Hepatic stellate cell (primary cell): ENCODE measurements around the gene TLE5.
A peak's percentile ranks its signal among the peaks of the same experiment; 100 is the strongest.
"Not testable (repeated sequence)": the region's sequence is repeated elsewhere in the genome, so short reads cannot be mapped to it uniquely, and the experiment has no call there.

ENCODE experiments used
- DNase-seq: peaks from one replicate; pipeline ENCODE4 v3.0.0; 2011; ENCODE audit warnings: low spot score

TLE5 gene

GRCh38 chr19:3061182-3062161 lies 823 bp downstream of the TLE5 start:
- peak; percentile 65 for DNase-seq

GRCh38 chr19:3060857-3061181 lies 1.5 kb downstream of the TLE5 start:
- DNase-seq = no peak

DNA sequence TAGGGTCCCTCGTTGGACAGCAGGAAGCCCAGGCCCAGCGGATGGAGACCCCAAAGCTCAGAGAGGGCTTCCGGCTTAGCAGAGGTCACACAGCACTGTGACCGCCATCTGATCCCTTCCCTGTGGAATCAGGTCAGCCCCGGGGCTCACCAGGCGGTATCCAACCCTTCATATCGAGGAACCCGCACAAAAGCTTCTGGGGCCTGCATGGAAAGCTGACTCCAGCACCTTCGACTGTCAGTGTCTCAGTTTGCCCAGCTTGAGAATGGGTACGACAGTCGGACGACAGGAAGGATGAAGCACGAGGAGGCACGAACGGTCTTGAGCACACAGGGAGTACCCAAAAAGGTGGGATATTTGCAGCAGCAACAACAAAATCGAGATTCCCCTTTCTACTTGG lies 2.6 kb downstream of the TLE5 start:
- no peak for DNase-seq

DNA sequence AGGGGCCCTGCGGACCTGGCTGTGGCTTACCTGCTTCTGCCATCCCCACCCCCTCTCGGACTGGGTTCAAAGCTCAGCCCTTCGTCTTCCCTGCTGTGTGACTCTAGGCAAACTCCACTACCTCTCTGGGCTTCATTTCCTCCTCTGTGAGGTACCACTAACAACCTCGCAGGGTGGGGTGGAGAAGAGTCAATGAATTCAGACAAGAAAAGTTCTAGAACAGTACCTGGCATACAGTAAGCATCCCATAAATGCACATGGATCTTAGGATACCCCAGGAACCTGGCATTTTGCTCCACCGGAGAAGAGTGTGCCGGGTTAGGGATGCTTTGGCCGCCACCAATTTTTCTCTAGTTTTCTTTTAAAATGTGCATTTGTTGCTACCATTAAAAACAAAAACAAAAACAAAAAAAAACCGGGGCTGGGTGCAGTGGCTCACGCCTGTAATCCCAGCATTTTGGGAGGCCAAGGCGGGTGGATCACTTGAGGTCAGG lies 3.4 kb downstream of the TLE5 start:
- no peak for DNase-seq

DNA sequence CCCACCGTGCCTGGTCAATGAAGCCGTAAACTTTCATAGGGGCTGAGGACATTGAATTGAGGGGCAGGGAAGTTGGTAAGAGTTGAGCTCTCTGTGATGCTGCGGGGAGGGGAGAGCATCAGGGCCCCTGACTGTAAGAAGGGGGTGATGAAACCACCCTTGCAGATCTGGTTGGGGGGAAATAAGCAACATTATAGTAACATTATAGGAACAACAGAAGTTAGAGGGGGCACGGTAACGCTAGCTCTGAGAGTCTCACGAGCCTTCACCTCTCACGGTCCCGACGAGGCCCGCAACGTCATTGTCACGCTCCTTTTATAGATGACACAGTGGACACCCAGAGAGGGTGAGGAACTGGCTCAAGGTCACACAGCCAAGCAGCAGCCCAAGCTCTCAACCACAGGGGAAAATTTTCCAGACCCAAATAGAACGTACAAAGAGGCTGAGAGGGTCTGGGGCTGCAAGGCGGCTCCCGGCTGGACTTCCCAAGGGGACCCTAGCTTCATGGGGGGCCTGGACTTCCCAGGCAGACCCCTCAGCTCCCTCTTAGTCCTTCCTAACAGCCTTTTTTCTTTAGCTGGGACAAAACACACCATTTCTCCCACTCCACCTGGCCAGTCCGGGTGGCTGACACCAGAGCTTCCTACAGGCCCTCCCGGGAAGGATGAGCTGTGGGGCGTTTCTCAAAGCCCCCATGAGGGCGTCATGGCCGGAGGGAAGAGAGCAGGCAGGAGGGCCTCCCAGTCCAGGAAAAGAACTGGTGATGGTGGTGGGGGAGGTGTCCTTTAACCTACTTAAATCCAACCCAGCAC lies 4.1 kb downstream of the TLE5 start:
- DNase-seq = no peak

- DNase-seq = no peak
Observed at GRCh38 chr19:3057275-3057714, 5.0 kb downstream of the TLE5 start.

GRCh38 chr19:3056417-3057088 lies 5.7 kb downstream of the TLE5 start:
- no peak for DNase-seq

DNA sequence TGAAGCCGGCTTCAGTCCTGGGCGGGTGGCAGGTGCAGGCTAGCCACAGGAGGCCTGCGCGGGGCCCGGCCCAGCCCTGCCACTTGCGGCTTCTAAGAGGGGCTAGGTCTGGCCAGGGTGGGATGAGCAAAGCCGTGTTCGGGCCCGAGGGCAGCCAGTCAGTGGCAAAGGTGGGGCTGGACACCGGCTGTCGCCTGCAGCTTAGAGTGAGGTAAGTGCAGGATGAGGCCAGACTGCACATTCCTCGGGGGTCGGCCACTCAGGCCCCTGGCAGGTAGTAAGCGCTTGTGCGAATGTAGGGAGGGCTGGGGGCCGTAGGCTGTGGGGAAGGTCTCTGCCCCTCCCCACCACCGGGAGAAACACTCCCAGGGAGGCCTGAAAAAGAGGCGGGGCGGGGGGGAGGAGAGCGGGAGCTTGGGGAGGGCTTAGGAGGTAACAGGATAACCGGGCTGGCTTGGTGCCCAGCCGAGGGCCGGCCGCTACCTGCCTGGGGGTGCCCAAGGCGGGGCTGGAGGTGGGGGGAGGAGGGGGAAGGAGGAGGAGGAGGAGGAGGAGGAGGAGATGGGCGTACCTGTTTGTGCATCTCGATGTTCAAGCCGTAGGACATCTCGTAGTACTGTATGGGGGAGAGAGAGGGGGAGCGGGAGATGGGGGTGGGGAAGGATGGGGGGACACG lies 6.4 kb downstream of the TLE5 start:
- no peak for DNase-seq

- no peak for DNase-seq
Observed at GRCh38 chr19:3054972-3055740, 7.1 kb downstream of the TLE5 start.

DNA sequence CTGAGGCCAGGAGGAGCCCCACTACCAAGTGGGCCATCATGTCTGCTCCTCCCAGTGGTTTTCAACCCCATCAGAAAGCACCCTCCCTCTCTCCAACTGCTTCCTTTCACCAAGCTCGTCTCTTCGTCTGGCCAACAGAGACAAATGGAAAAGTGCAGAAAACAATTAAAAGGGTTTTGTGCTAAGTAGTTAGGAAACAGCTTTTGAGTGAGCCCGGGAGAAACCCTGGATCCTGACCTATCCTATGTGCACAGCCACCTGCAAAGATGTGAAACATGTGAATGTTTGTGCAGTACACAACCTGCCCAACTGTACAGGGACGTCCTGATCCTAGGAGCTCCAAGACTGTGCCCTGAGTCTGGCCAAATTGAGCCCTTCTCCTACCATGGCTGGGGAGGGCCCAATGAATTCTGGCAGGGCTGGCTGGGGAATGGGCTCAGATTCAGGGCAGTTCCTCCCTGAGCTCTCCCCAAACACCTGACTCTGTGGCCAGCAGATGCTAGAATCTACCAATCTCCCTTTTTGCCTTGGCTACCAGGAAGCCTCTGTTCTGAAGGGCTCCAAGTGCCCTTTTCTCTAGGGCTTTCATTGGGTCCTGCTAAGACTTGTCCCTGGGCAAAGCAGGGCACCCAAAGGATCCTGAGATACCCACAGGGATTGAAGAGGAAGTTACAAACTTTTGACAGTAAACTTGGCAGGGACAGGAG lies 7.9 kb downstream of the TLE5 start:
- no peak for DNase-seq

- DNase-seq = no peak
Observed at GRCh38 chr19:3053780-3054179, 8.5 kb downstream of the TLE5 start.

DNA sequence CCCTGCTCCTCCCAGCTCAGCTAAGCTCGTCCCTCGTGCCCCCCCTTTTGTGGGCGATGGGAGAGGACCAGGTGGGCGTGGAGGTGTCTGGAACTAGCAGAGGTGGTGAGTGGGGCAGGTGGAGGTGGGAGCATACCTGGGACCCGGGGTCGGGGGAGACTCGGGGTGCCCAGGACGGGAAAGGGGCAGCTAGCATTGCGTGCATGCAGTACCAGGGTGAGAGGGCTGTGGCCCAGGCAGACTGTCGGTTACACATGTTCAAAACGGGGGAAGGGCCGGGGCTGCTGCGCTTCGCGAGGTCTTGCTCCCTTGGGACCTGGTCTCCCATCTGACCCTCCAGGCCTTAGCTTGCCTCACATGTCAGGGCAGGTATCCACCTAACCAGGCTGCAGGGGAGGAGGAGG lies 9.1 kb downstream of the TLE5 start:
- DNase-seq = no peak

GRCh38 chr19:3050016-3050415 lies 12.3 kb downstream of the TLE5 start:
- not testable (repeated sequence) for DNase-seq

DNA sequence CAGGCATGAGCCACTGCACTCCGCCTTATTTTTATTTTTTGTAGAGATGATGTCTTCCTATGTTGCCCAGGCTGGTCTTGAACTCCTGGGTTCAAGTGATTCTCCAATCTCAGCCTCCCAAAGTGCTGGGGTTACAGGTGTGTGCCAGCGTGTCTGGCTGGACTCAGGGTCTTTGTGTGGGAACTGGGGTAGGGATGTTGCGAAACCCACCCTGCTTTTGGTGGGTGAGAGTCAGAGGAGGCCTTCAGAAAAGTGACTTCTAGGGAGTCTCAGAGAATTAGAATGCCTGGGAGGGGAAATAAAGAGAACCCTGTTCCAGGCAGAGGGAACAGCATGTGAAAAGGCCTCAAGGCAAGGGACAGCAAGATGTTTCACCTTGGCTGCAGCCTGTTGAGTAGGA lies 13.2 kb downstream of the TLE5 start:
- no peak for DNase-seq

DNA sequence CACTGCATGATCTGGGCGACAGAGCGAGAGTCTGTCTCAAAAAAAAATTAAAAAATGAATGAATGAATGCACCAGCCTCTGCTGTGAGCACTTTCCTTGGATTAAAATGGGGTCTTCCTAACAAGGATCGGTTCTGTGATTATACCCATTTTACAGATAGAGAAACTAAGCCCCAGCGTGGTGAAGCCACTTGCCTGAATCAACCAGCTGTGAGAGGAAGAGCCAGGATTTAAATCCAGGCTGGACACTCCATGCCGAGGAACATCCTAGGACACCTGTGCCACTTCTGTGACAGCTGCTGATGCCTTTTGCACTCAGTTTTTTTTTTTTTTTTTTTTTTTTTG lies 14.1 kb downstream of the TLE5 start:
- DNase-seq = no peak

DNA sequence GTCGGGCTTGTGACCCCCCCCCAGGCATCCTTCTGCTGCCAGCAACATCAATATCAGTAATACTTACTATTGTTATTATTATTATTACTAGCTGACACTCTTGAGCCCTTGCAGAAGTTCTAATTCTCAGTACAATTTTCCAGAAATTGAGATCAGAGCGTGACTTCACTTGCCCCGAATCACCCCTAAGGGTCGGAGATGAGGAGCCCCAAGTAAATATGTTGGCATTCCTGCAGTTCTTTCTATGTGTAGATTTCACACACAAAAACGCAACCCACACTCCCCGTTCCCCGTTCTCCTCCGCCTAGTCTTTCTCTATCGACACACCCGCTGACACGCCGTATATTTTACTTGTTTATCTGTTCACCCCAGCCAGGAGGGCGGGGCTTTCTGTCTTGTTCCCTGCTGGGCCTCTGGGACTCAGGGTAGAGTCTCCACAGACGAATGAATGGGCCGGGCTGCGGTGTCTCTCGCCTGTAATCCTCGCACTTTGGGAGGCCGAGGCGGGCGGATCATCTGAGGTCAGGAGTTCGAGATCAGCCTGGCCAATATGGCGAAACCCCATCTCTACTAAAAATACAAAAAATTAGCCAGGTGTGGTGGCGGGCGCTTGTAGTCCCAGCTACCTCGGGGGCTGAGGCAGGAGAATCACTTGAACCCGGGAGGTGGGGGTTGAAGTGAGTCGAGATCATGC lies 14.7 kb downstream of the TLE5 start:
- peak; percentile 83 for DNase-seq

- no peak for DNase-seq
Observed at GRCh38 chr19:3046698-3047495, 15.4 kb downstream of the TLE5 start.

DNA sequence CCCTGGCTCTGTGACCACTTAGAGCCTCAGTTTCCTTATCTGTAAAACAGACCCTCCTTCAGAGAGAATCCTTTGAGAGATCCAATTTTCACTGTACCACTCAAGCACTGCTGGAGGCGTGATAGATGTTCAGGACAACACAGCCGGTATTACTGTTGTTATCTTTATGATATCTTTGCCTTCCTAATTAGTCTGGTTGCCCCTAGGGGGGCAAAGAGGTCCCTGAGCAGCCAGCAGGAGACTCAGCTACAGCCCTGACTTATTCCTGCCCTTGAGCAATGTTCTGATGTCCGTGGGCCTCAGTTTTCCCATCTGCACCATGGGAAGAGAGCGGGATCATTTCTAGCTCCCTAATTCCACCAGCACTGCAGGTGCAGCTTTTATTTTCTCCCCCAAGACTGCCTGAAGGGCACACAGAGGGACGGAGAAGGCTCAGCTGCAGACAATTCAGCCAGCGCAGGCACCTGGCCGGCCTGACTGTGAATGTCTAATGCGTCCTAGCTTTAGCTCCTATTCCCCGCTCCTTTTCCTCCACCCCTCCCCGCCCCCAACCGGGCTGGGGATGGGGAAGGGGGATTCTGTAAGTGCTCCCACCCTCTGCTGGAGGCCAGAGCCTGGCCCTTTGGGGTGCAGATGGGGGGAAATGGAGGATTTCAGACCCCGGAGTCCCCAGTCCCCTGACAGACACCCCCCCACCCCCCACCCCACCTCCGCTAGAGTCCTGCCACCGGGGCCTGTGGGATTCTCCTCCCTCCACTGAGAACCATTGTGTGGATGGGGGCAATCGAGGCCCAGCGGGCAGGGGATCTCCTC lies 16.2 kb downstream of the TLE5 start:
- no peak for DNase-seq
